H1 (cell line): ENCODE measurements around the gene IP6K3.

ENCODE experiments used
- BRCA1 ChIP-seq: IDR thresholded peaks from 2 replicates; pipeline ENCODE4 v1.6.1; 2012; ENCODE audit warnings: low read depth, low read length, improper control_type of control experiment
- CHD2 ChIP-seq: IDR thresholded peaks from 2 replicates; pipeline ENCODE4 v1.6.1; 2012; ENCODE audit warnings: low read length, improper control_type of control experiment
- POLR2A ChIP-seq, 2 experiments: IDR thresholded peaks; 1 replicate in 1 of 2; 2 replicates in 1 of 2; pipeline ENCODE4 v1.6.1; 2011; ENCODE audit warnings: low read depth in 2 of 2, low read length in 2 of 2, mild to moderate bottlenecking in 2 of 2; ENCODE audit errors: control extremely low read depth in 1 of 2
- POLR2AphosphoS5 ChIP-seq: IDR thresholded peaks from 2 replicates; pipeline ENCODE4 v1.6.1; 2011; ENCODE audit warnings: low read depth, low read length
- RFX5 ChIP-seq: IDR thresholded peaks from 2 replicates; pipeline ENCODE4 v1.6.1; 2011; ENCODE audit warnings: low read depth, low read length, improper control_type of control experiment, borderline replicate concordance
- SP1 ChIP-seq: IDR thresholded peaks from 2 replicates; pipeline ENCODE4 v1.6.1; 2011; ENCODE audit warnings: low read depth, low read length
- SUZ12 ChIP-seq: fragments of 200-600 bp; sonication (generic); IDR thresholded peaks from 2 replicates; pipeline ENCODE4 v1.6.1; 2012; ENCODE audit warnings: mild to moderate bottlenecking, inconsistent platforms, low read length, moderate library complexity, mixed read lengths
- TAF1 ChIP-seq: IDR thresholded peaks from 2 replicates; pipeline ENCODE4 v1.6.1; 2011; ENCODE audit warnings: mild to moderate bottlenecking, low read depth, low read length
- ZNF274 ChIP-seq: IDR thresholded peaks from 2 replicates; pipeline ENCODE4 v1.7.0; 2012; ENCODE audit warnings: low read length, borderline replicate concordance; ENCODE audit errors: extremely low read depth
- TF ChIP-seq, protein P1 (sequence below): IDR thresholded peaks from 2 replicates; pipeline ENCODE4 v1.6.1; 2012; ENCODE audit warnings: inconsistent platforms
- TF ChIP-seq, protein P2 (sequence below): IDR thresholded peaks from 2 replicates; pipeline ENCODE4 v1.6.1; 2011; ENCODE audit warnings: low read depth, mild to moderate bottlenecking, low read length; ENCODE audit not compliant: insufficient read depth
- TF ChIP-seq, protein P3 (sequence below), 3 experiments: IDR thresholded peaks; 1 replicate in 2 of 3; 2 replicates in 1 of 3; pipeline versions ENCODE4 v1.5.1 to v1.6.1; 2011; ENCODE audit warnings: low read length in 3 of 3, mild to moderate bottlenecking in 3 of 3, inconsistent platforms in 2 of 3, low read depth in 1 of 3, moderate library complexity in 1 of 3; ENCODE audit not compliant: insufficient read depth in 1 of 3; ENCODE audit errors: control extremely low read depth in 1 of 3
- TF ChIP-seq, protein P4 (sequence below): IDR thresholded peaks from 2 replicates; pipeline ENCODE4 v1.6.1; 2011; ENCODE audit warnings: low read length, improper control_type of control experiment

DNA sequence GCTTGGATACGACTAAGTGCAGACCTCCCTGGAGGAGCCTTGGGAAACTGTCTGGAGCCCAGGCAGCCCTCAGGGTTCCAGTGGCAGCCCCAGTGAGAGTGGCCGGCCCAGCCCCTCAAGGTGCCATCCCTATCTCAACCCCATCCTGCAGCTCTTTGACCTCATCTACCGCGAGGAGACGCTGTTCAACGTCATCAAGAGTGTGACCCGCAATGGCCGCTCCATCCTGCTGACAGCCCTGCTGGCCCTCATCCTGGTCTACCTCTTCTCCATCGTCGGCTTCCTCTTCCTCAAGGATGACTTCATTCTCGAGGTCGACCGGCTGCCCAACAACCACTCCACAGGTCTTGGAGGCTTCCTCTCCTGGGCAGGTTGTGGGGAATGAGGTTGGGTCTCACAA, 55.9 kb downstream of the IP6K3 start:
- TF ChIP-seq, protein P1, sequence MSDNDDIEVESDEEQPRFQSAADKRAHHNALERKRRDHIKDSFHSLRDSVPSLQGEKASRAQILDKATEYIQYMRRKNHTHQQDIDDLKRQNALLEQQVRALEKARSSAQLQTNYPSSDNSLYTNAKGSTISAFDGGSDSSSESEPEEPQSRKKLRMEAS: no peak
- TF ChIP-seq, protein P2, sequence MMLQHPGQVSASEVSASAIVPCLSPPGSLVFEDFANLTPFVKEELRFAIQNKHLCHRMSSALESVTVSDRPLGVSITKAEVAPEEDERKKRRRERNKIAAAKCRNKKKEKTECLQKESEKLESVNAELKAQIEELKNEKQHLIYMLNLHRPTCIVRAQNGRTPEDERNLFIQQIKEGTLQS: no peak
- no peak for TF ChIP-seq ZNF274
- TF ChIP-seq, protein P3, sequence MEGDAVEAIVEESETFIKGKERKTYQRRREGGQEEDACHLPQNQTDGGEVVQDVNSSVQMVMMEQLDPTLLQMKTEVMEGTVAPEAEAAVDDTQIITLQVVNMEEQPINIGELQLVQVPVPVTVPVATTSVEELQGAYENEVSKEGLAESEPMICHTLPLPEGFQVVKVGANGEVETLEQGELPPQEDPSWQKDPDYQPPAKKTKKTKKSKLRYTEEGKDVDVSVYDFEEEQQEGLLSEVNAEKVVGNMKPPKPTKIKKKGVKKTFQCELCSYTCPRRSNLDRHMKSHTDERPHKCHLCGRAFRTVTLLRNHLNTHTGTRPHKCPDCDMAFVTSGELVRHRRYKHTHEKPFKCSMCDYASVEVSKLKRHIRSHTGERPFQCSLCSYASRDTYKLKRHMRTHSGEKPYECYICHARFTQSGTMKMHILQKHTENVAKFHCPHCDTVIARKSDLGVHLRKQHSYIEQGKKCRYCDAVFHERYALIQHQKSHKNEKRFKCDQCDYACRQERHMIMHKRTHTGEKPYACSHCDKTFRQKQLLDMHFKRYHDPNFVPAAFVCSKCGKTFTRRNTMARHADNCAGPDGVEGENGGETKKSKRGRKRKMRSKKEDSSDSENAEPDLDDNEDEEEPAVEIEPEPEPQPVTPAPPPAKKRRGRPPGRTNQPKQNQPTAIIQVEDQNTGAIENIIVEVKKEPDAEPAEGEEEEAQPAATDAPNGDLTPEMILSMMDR (IDR thresholded peaks at IDR 0.05; ENCODE audit: control extremely low read depth in 1 of 3, insufficient read depth in 1 of 3, low read depth in 1 of 3, low read length in 3 of 3): no peak
- TF ChIP-seq BRCA1: no peak
- TF ChIP-seq POLR2AphosphoS5: no peak
- no peak for TF ChIP-seq SP1
- no peak for TF ChIP-seq RFX5
- TF ChIP-seq SUZ12: no peak
- no peak for TF ChIP-seq POLR2A (IDR thresholded peaks at IDR 0.05; ENCODE audit: control extremely low read depth in 1 of 2, low read depth in 2 of 2, low read length in 2 of 2)
- TF ChIP-seq TAF1: no peak
- no peak for TF ChIP-seq CHD2
- TF ChIP-seq, protein P4, sequence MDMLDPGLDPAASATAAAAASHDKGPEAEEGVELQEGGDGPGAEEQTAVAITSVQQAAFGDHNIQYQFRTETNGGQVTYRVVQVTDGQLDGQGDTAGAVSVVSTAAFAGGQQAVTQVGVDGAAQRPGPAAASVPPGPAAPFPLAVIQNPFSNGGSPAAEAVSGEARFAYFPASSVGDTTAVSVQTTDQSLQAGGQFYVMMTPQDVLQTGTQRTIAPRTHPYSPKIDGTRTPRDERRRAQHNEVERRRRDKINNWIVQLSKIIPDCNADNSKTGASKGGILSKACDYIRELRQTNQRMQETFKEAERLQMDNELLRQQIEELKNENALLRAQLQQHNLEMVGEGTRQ: no peak
